ENCODE data around the gene PPFIBP2. TPM values are rescaled to one million over a fixed set of nuclear protein-coding genes. Genes with fewer than 3 reads are reported as not detected.
A peak's percentile ranks its signal among the peaks of the same experiment; 100 is the strongest.

The PPFIBP2 gene
- total and polyA plus RNA-seq, 10 of the 15 experiments (the other 5 are each of a cell fraction or from before 2014, with no cell fraction given): 17.3 to 56.3 (median 39.2) TPM

- TF ChIP-seq EP300 (IDR thresholded peaks at IDR 0.05; ENCODE audit: borderline replicate concordance in 1 of 2, control insufficient read depth in 1 of 2, low read depth in 2 of 2, low read length in 2 of 2): peak; percentile 37 to 70; a peak in 1 of 4 replicates
- TF ChIP-seq BCL11A (IDR thresholded peaks at IDR 0.05; ENCODE audit: low read depth, low read length): peak; percentile 80
- no peak for TF ChIP-seq STAT1 (conservative IDR thresholded peaks at IDR 0.05)
- TF ChIP-seq NBN (IDR thresholded peaks at IDR 0.05): no peak
- peak; percentile 59 for TF ChIP-seq NR2F1 (conservative IDR thresholded peaks at IDR 0.05)
- peak; percentile 88; the same call in 1 of the 2 replicates for TF ChIP-seq PAX5 (IDR thresholded peaks at IDR 0.05; ENCODE audit: borderline replicate concordance, low read depth, low read length)
- TF ChIP-seq BHLHE40 (IDR thresholded peaks at IDR 0.05; ENCODE audit: borderline replicate concordance in 1 of 2, low read depth in 2 of 2, low read length in 1 of 2): peak; percentile 48 to 53; a peak in 2 of 4 replicates
- TF ChIP-seq EED (IDR thresholded peaks at IDR 0.05; ENCODE audit: low read depth): peak; percentile 87; the same call in 1 of the 2 replicates
- peak; percentile 51 for TF ChIP-seq SKIL (IDR thresholded peaks at IDR 0.05; ENCODE audit: low read depth, poor library complexity, severe bottlenecking)
- TF ChIP-seq MTA3 (IDR thresholded peaks at IDR 0.05; ENCODE audit: borderline replicate concordance, low read length): no peak
- TF ChIP-seq REST (IDR thresholded peaks at IDR 0.05; ENCODE audit: low read depth, low read length): no peak
- TF ChIP-seq TBL1XR1 (IDR thresholded peaks at IDR 0.05; ENCODE audit: low read depth, low read length): peak; percentile 80; the same call in 1 of the 2 replicates
- 0 out of 2 replicates have a peak, but pooled peaks have one; percentile 48 for TF ChIP-seq JUND (IDR thresholded peaks at IDR 0.05; ENCODE audit: low read depth, low read length)
- TF ChIP-seq RELB (IDR thresholded peaks at IDR 0.05; ENCODE audit: low read depth): peak; percentile 52; the same call in 1 of the 2 replicates
- TF ChIP-seq NFIC (IDR thresholded peaks at IDR 0.05; ENCODE audit: low read depth, low read length): peak; percentile 81
- 0 out of 2 replicates have a peak, but pooled peaks have one; percentile 25 for TF ChIP-seq POLR2A (IDR thresholded peaks at IDR 0.05; ENCODE audit: low read depth, low read length)
- no peak for TF ChIP-seq ELK1 (IDR thresholded peaks at IDR 0.05; ENCODE audit: low read depth, low read length)
- 0 out of 4 replicates have a peak, but pooled peaks of 1 of the 2 experiments have one; percentile 33 for TF ChIP-seq ETV6 (conservative IDR thresholded peaks at IDR 0.05 in 1 of 2, IDR thresholded peaks at IDR 0.05 in 1 of 2; ENCODE audit: borderline replicate concordance in 1 of 2, low read depth in 1 of 2)
- peak; percentile 84; the same call in 2 of the 3 replicates for TF ChIP-seq POU2F2 (IDR thresholded peaks at IDR 0.05; ENCODE audit: borderline replicate concordance, low read depth, low read length)
- TF ChIP-seq CREM (IDR thresholded peaks at IDR 0.05; ENCODE audit: low read depth): peak; percentile 69; the same call in 1 of the 2 replicates
Observed at GRCh38 chr11:7671347-7672215, 157.8 kb downstream of the PPFIBP2 start (continued).

All from GM12878 (cell line).